OCI-LY7 (cell line): Measurements from ENCODE around the gene PCDHGC4.

ENCODE experiments used
- CTCF ChIP-seq: fragments of 200-600 bp; sonication (generic); conservative IDR thresholded peaks from 2 replicates; pipeline ENCODE4 v1.5.1; 2014; ENCODE audit warnings: mild to moderate bottlenecking, antibody characterized with exemption, low read length, moderate library complexity, mixed read lengths
- EZH2phosphoT487 ChIP-seq: fragments of 200-600 bp; sonication (generic); IDR thresholded peaks from 2 replicates; pipeline ENCODE4 v1.6.1; 2018; ENCODE audit warnings: low read depth, borderline replicate concordance, mild to moderate bottlenecking, mixed run types, antibody characterized with exemption, low read length, moderate library complexity, mixed read lengths

GRCh38 chr5:141512390-141512910, 27.6 kb downstream of the PCDHGC4 start:
- TF ChIP-seq CTCF (peak; percentile 98), EZH2phosphoT487 (no peak)
